Germinal center (tissue), 1 donor: ENCODE measurements around the gene AHNAK.

Experiments
- DNase-seq: peaks from one replicate; pipeline ENCODE4 v3.0.0; 2012; ENCODE audit warnings: mixed read lengths, low spot score

Gene AHNAK

GRCh38 chr11:62404901-62405300 is 141.7 kb downstream of the AHNAK start:
- no peak for DNase-seq

GRCh38 chr11:62404435-62404834 is 142.2 kb downstream of the AHNAK start:
- no peak for DNase-seq

GRCh38 chr11:62402960-62403730 is 143.5 kb downstream of the AHNAK start:
- DNase-seq = no peak

- DNase-seq = no peak
These were observed 144.2 kb downstream of the AHNAK start for GRCh38 chr11:62402226-62402959.

- no peak for DNase-seq
These were observed 144.8 kb downstream of the AHNAK start for GRCh38 chr11:62401811-62402210.

- no peak for DNase-seq
These were observed 145.2 kb downstream of the AHNAK start for GRCh38 chr11:62401356-62401755.

- no peak for DNase-seq
These were observed 145.8 kb downstream of the AHNAK start for GRCh38 chr11:62400760-62401159.

GRCh38 chr11:62400281-62400680 is 146.3 kb downstream of the AHNAK start:
- DNase-seq = no peak

- DNase-seq = no peak
These were observed 146.7 kb downstream of the AHNAK start for GRCh38 chr11:62399878-62400266.

- DNase-seq = no peak
These were observed 147.3 kb downstream of the AHNAK start for GRCh38 chr11:62399172-62399877.

GRCh38 chr11:62398011-62398994 is 148.3 kb downstream of the AHNAK start:
- DNase-seq = no peak

- no peak for DNase-seq
These were observed 150.6 kb downstream of the AHNAK start for GRCh38 chr11:62395885-62396551.

GRCh38 chr11:62394825-62395538 is 151.6 kb downstream of the AHNAK start:
- peak; percentile 74 for DNase-seq

GRCh38 chr11:62393735-62394134 is 152.9 kb downstream of the AHNAK start:
- DNase-seq = no peak

GRCh38 chr11:62393061-62393611 is 153.5 kb downstream of the AHNAK start:
- peak; percentile 36 for DNase-seq

GRCh38 chr11:62392506-62392905 is 154.1 kb downstream of the AHNAK start:
- DNase-seq = no peak

- no peak for DNase-seq
These were observed 154.8 kb downstream of the AHNAK start for GRCh38 chr11:62391642-62392425.

- no peak for DNase-seq
These were observed 155.9 kb downstream of the AHNAK start for GRCh38 chr11:62390722-62391121.

GRCh38 chr11:62390237-62390636 is 156.4 kb downstream of the AHNAK start:
- DNase-seq = no peak
